Nephron (organoid): ENCODE data around the gene OR1J4.
"Not testable (repeated sequence)": the region's sequence is repeated elsewhere in the genome, so short reads cannot be mapped to it uniquely, and the experiment has no call there.

Source experiments
- H3K27ac Mint-ChIP-seq, 3 experiments: 2 replicates each; pipeline ENCODE4 v1.8.0; 2020; ENCODE audit warnings: mixed read lengths in 3 of 3, mild to moderate bottlenecking in 2 of 3, moderate library complexity in 1 of 3
- H3K27me3 Mint-ChIP-seq: 2 replicates; pipeline ENCODE4 v1.8.0; 2021; ENCODE audit warnings: low read depth, mild to moderate bottlenecking, moderate library complexity, mixed read lengths
- H3K36me3 Mint-ChIP-seq: 2 replicates; pipeline ENCODE4 v1.8.0; 2020; ENCODE audit warnings: low read depth, mixed read lengths
- H3K4me1 Mint-ChIP-seq: 2 replicates; pipeline ENCODE4 v1.8.0; 2020; ENCODE audit warnings: mixed read lengths
- H3K4me3 Mint-ChIP-seq, 3 experiments: 2 replicates each; pipeline ENCODE4 v1.8.0; 2020; ENCODE audit warnings: mild to moderate bottlenecking in 3 of 3, mixed read lengths in 3 of 3, moderate library complexity in 2 of 3
- H3K9me3 Mint-ChIP-seq: 2 replicates; pipeline ENCODE4 v1.8.0; 2020; ENCODE audit warnings: mixed read lengths
- TF ChIP-seq, protein P1 (sequence below), 3 experiments: fragments of 200-600 bp; sonication (generic); IDR thresholded peaks; one replicate each; pipeline ENCODE4 v1.5.0; 2021; ENCODE audit warnings: antibody characterized with exemption in 3 of 3; ENCODE audit not compliant: unreplicated experiment in 3 of 3

Gene OR1J4

DNA sequence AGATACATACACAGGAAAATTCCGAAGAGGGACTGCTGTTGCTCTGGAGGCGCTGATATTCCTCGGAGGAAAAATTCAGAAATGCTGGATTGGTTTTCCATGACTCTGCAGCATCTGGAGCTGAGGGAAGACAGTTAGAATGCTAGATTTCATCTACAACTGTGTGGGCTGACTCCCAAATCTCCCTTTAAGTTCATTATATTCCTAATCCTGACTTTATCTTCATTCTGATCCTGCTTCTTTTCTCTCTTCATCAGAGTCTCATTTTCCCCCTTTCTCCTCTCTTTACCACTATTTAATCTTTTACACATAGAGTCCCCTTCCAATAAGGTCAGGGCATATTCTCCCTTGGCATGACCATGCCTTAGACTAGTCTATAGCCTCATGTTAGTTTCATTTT, 8.3 kb downstream of the OR1J4 start, which contains the start of gene OR1N1:
Gene OR1N1 (minus strand): TSS at position 101 of the 400 bp plus-strand sequence. CDS start 0 bp downstream, at position 101.
- H3K27me3 Mint-ChIP-seq = peaks cover 4% of the 10 kb centered on the region
- H3K36me3 Mint-ChIP-seq = no peaks in the 10 kb centered on the region
- H3K4me3 Mint-ChIP-seq = no peak within 1 kb of the TSS
- TF ChIP-seq, protein P1, sequence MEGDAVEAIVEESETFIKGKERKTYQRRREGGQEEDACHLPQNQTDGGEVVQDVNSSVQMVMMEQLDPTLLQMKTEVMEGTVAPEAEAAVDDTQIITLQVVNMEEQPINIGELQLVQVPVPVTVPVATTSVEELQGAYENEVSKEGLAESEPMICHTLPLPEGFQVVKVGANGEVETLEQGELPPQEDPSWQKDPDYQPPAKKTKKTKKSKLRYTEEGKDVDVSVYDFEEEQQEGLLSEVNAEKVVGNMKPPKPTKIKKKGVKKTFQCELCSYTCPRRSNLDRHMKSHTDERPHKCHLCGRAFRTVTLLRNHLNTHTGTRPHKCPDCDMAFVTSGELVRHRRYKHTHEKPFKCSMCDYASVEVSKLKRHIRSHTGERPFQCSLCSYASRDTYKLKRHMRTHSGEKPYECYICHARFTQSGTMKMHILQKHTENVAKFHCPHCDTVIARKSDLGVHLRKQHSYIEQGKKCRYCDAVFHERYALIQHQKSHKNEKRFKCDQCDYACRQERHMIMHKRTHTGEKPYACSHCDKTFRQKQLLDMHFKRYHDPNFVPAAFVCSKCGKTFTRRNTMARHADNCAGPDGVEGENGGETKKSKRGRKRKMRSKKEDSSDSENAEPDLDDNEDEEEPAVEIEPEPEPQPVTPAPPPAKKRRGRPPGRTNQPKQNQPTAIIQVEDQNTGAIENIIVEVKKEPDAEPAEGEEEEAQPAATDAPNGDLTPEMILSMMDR (IDR thresholded peaks at IDR 0.05; ENCODE audit: unreplicated experiment in 3 of 3) = no peak
- H3K4me1 Mint-ChIP-seq = no peaks in the 10 kb centered on the region
- no peaks in the 10 kb centered on the region for H3K9me3 Mint-ChIP-seq
- no peak within 1 kb of the TSS for H3K27ac Mint-ChIP-seq

DNA sequence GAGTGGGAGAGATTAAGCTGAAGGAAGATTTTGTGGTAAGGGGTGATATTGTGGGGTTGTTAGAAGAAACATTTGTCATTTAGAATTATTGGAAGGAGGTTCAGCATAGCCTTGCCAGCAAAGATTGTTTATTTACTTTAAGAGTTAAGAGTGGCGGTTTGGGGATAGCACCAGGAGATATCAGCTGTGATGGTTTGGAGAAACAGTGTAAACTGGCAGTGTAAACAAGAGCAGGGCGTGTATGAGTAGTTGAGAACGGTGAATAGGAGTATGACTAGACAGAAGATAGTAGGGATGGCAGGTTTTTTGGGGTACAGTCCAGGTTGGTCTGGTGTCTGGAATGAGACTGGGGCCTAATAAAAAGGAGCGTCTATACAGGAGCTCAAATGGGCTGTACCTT, 12.2 kb downstream of the OR1J4 start:
- H3K9me3 Mint-ChIP-seq = peaks cover 14% of the 10 kb centered on the region
- H3K4me3 Mint-ChIP-seq, H3K27ac Mint-ChIP-seq, H3K36me3 Mint-ChIP-seq, H3K4me1 Mint-ChIP-seq: not testable (repeated sequence)
- H3K27me3 Mint-ChIP-seq = peaks cover 19% of the 10 kb centered on the region

DNA sequence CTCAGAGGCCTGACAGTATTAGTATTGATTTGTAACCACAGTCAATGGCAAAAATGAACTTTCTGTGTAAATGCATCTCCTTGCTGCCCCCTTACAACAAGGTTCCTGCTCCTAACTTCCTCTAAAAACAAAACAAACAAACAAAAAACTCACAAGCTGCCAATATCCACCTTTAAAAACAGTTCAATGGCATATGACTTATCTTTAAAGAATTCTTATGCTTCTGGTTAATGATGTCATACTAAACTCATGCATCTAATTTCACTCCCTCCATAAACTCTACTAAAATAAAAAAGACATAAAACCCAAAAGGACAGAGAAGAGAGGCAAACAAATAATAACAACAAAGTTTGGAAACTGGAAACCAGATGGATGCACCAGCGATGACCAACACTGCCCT, 17.2 kb downstream of the OR1J4 start:
- H3K4me1 Mint-ChIP-seq = no peaks in the 10 kb centered on the region
- H3K27ac Mint-ChIP-seq = no peak overlapping the region
- TF ChIP-seq, protein P1 (IDR thresholded peaks at IDR 0.05; ENCODE audit: unreplicated experiment in 3 of 3) = no peak
- peaks cover 15% of the 10 kb centered on the region for H3K27me3 Mint-ChIP-seq
- H3K36me3 Mint-ChIP-seq = no peaks in the 10 kb centered on the region
- H3K9me3 Mint-ChIP-seq = peaks cover 27% of the 10 kb centered on the region
- H3K4me3 Mint-ChIP-seq = no peak overlapping the region

DNA sequence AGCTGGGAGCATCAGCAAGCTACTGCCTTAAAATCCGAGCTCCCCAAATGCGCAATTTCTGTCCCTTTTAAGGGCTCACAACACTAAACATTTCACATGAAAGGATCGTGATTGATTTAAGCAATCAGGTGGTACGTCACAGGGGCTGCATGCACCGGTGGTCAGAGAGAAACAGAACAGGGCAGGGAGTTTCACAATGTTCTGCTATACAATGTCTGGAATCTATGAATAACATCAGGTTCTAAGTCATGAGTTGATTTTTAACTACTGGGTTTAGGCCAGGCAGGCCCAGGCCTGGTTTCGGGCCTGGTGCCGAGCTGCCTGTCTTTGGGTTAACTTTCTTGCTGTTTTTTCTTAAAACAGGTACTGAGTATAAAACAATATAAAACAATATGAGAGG, 18.1 kb downstream of the OR1J4 start:
- H3K4me3 Mint-ChIP-seq, H3K4me1 Mint-ChIP-seq, H3K27ac Mint-ChIP-seq, H3K36me3 Mint-ChIP-seq: not testable (repeated sequence)
- peaks cover 15% of the 10 kb centered on the region for H3K27me3 Mint-ChIP-seq
- H3K9me3 Mint-ChIP-seq = peaks cover 27% of the 10 kb centered on the region

DNA sequence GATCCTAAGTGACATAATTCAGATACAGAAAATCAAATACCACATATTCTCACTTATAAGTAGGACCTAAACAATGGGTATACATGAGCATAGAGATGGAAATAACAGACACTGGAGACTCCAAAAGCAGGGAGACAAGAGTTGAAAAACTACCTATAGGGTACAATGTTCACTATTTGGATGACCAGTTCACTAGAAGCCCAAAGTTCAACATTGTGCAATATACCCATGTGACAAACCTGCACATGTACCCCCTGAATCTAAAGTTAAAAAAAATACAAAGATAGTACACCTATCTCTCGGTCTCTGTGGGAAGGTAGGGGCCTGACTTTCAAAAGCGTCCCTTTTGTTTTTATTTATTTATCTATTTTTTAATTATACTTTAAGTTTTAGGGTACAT, 19.8 kb downstream of the OR1J4 start:
- Mint-ChIP-seq H3K27ac (no peak overlapping the region), H3K4me3 (no peak overlapping the region), H3K4me1 (no peaks in the 10 kb centered on the region), H3K36me3 (no peaks in the 10 kb centered on the region), H3K9me3 (peaks cover 27% of the 10 kb centered on the region), H3K27me3 (peaks cover 15% of the 10 kb centered on the region)
- TF ChIP-seq, protein P1 (IDR thresholded peaks at IDR 0.05; ENCODE audit: unreplicated experiment in 3 of 3) = no peak

DNA sequence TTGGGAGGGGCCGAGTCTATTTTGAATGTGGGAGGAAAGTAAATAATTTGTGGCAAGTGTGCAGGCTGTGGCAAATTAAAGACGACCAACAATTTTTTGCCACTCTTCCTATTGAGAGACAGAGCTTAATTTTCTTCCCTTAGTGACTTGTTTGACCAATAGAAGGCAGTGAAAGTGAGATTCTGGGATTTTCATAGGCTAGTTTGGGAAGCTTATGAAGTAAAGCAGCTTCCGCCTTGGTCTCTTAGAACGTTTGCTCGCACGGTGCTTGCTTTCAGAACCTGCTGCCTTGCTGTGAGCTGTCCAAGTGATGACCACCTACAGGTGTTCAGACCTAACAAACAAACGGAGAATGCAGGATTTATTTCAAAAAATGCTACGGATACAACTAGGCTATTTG, 27.3 kb downstream of the OR1J4 start:
- no peak overlapping the region for H3K4me3 Mint-ChIP-seq
- H3K36me3 Mint-ChIP-seq = no peaks in the 10 kb centered on the region
- no peaks in the 10 kb centered on the region for H3K27me3 Mint-ChIP-seq

DNA sequence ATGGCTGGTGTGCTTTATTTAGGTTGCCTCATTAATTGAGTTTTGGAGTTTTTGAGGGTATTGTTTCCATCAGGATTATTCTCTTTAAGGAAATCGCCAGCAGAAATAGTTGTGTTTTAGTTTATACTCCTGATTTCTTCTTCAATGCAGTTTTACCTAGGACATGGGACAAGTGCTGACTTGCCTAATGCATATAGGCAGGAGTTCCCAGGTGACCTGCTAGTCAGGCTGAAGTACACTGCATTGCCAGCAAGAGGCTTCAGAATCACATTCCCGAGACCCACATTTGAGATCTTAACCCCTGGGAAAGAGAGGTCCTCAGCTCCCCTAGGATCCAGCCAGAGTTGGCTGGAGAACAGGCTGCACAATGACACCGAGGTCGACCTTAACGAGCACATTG, 32.4 kb downstream of the OR1J4 start:
- Mint-ChIP-seq H3K27ac (no peak overlapping the region), H3K4me1 (no peaks in the 10 kb centered on the region), H3K27me3 (peaks cover 16% of the 10 kb centered on the region), H3K36me3 (no peaks in the 10 kb centered on the region), H3K4me3 (no peak overlapping the region), H3K9me3 (peaks cover 9% of the 10 kb centered on the region)
- TF ChIP-seq, protein P1 (IDR thresholded peaks at IDR 0.05; ENCODE audit: unreplicated experiment in 3 of 3) = no peak

More for the DNA sequence above, 27.3 kb downstream of the OR1J4 start:
- no peaks in the 10 kb centered on the region for H3K4me1 Mint-ChIP-seq
- TF ChIP-seq, protein P1 (IDR thresholded peaks at IDR 0.05; ENCODE audit: unreplicated experiment in 3 of 3) = no peak
- no peak overlapping the region for H3K27ac Mint-ChIP-seq
- H3K9me3 Mint-ChIP-seq = peaks cover 9% of the 10 kb centered on the region
